H9 (cell line): Measurements from ENCODE around the gene CAMTA1. TPM values are rescaled to one million over a fixed set of nuclear protein-coding genes. Genes with fewer than 3 reads are reported as not detected.

ENCODE experiments used
- DNase-seq: peaks from one replicate; pipeline ENCODE4 v3.0.0-alpha.2; 2017
- H2AFZ ChIP-seq: one replicate; pipeline ENCODE4 v1.6.1; 2013; ENCODE audit warnings: mild to moderate bottlenecking, low read length, control low read depth, moderate library complexity
- H2AK5ac ChIP-seq: 2 replicates; pipeline ENCODE4 v1.6.1; 2013; ENCODE audit warnings: low read length, control low read depth, mixed read lengths; ENCODE audit not compliant: insufficient read length
- H2BK120ac ChIP-seq: one replicate; pipeline ENCODE4 v1.6.1; 2013; ENCODE audit warnings: low read depth, mild to moderate bottlenecking, low read length, control low read depth, inconsistent platforms; ENCODE audit not compliant: poor library complexity, severe bottlenecking
- H2BK12ac ChIP-seq: 2 replicates; pipeline ENCODE4 v1.6.1; 2013; ENCODE audit warnings: low read length, control low read depth, mixed read lengths, low read depth; ENCODE audit not compliant: insufficient read length
- H2BK15ac ChIP-seq: 2 replicates; pipeline ENCODE4 v1.6.1; 2013; ENCODE audit warnings: low read depth, low read length, control low read depth
- H2BK20ac ChIP-seq: one replicate; pipeline ENCODE4 v1.6.1; 2013; ENCODE audit warnings: low read depth, mild to moderate bottlenecking, low read length, control low read depth, inconsistent platforms; ENCODE audit not compliant: poor library complexity, severe bottlenecking
- H2BK5ac ChIP-seq: 2 replicates; pipeline ENCODE4 v1.6.1; 2013; ENCODE audit warnings: low read length, control low read depth, mixed read lengths; ENCODE audit not compliant: insufficient read length
- H3K14ac ChIP-seq: 2 replicates; pipeline ENCODE4 v1.6.1; 2013; ENCODE audit warnings: low read length, control low read depth; ENCODE audit not compliant: insufficient read depth
- H3K18ac ChIP-seq: 2 replicates; pipeline ENCODE4 v1.6.1; 2013; ENCODE audit warnings: low read depth, mild to moderate bottlenecking, mixed read lengths, low read length, control low read depth; ENCODE audit not compliant: insufficient read length
- H3K23ac ChIP-seq: 2 replicates; pipeline ENCODE4 v1.6.1; 2013; ENCODE audit warnings: low read length, control low read depth, mixed read lengths, low read depth; ENCODE audit not compliant: insufficient read length
- H3K23me2 ChIP-seq: 2 replicates; pipeline ENCODE4 v1.6.1; 2013; ENCODE audit warnings: low read depth, mild to moderate bottlenecking, mixed read lengths, low read length, control low read depth; ENCODE audit not compliant: insufficient read length, poor library complexity, severe bottlenecking
- H3K27ac ChIP-seq: 2 replicates; pipeline ENCODE4 v1.5.1; 2013; ENCODE audit warnings: low read length, control low read depth, mixed read lengths, low read depth; ENCODE audit not compliant: insufficient read length
- H3K27me3 ChIP-seq: 2 replicates; pipeline ENCODE4 v1.6.1; 2013; ENCODE audit warnings: low read length, control low read depth, inconsistent platforms; ENCODE audit not compliant: insufficient read depth
- H3K4ac ChIP-seq: 2 replicates; pipeline ENCODE4 v1.6.1; 2013; ENCODE audit warnings: low read depth, mild to moderate bottlenecking, control low read depth, inconsistent platforms, low read length, moderate library complexity
- H3K4me1 ChIP-seq: 2 replicates; pipeline ENCODE4 v1.6.1; 2013; ENCODE audit warnings: low read length, control low read depth, inconsistent platforms; ENCODE audit not compliant: insufficient read depth
- H3K4me2 ChIP-seq: 2 replicates; pipeline ENCODE4 v1.6.1; 2013; ENCODE audit warnings: low read length, control low read depth, mixed read lengths; ENCODE audit not compliant: insufficient read length, insufficient read depth
- H3K56ac ChIP-seq: 2 replicates; pipeline ENCODE4 v1.6.1; 2013; ENCODE audit warnings: low read depth, mild to moderate bottlenecking, mixed read lengths, low read length, control low read depth; ENCODE audit not compliant: insufficient read length
- H3K79me1 ChIP-seq: 2 replicates; pipeline ENCODE4 v1.6.1; 2013; ENCODE audit warnings: low read depth, mild to moderate bottlenecking, moderate library complexity, low read length, control low read depth, inconsistent platforms; ENCODE audit not compliant: insufficient read depth, poor library complexity, severe bottlenecking
- H3K79me2 ChIP-seq: 2 replicates; pipeline ENCODE4 v1.6.1; 2013; ENCODE audit warnings: low read length, control low read depth, inconsistent platforms; ENCODE audit not compliant: insufficient read depth
- H3K9ac ChIP-seq: 2 replicates; pipeline ENCODE4 v1.6.1; 2013; ENCODE audit warnings: low read length, control low read depth, mixed read lengths; ENCODE audit not compliant: insufficient read length; ENCODE audit errors: extremely low read depth
- H3K9me3 ChIP-seq: one replicate; pipeline ENCODE4 v1.6.1; 2013; ENCODE audit warnings: low read depth, low read length, inconsistent platforms; ENCODE audit not compliant: control insufficient read depth
- H3T11ph ChIP-seq: one replicate; pipeline ENCODE4 v1.6.1; 2013; ENCODE audit warnings: mild to moderate bottlenecking, low read length, control low read depth, inconsistent platforms
- H4K20me1 ChIP-seq: one replicate; pipeline ENCODE4 v1.6.1; 2013; ENCODE audit not compliant: control insufficient read depth, insufficient read length, insufficient read depth
- H4K5ac ChIP-seq: 2 replicates; pipeline ENCODE4 v1.6.1; 2013; ENCODE audit warnings: low read depth, mild to moderate bottlenecking, mixed read lengths, low read length, control low read depth; ENCODE audit not compliant: insufficient read length
- H4K8ac ChIP-seq: replicated peaks from 2 replicates; pipeline ENCODE4 v1.6.1; 2013; ENCODE audit warnings: low read length, control low read depth, mixed read lengths, low read depth; ENCODE audit not compliant: insufficient read length
- H4K91ac ChIP-seq: 2 replicates; pipeline ENCODE4 v1.6.1; 2013; ENCODE audit warnings: low read depth, mild to moderate bottlenecking, moderate library complexity, mixed read lengths, low read length, control low read depth; ENCODE audit not compliant: insufficient read length
- H3K27ac Mint-ChIP-seq, 3 experiments: 2 replicates in 2 of 3; 3 replicates in 1 of 3; pipeline ENCODE4 v1.8.0; 2020 to 2021; ENCODE audit warnings: mixed read lengths in 3 of 3, mild to moderate bottlenecking in 1 of 3, moderate library complexity in 1 of 3
- H3K27me3 Mint-ChIP-seq: 2 replicates; pipeline ENCODE4 v1.8.0; 2021; ENCODE audit warnings: low read depth, mild to moderate bottlenecking, moderate library complexity, mixed read lengths
- H3K36me3 Mint-ChIP-seq, 3 experiments: 2 replicates in 2 of 3; 3 replicates in 1 of 3; pipeline ENCODE4 v1.8.0; 2020 to 2021; ENCODE audit warnings: low read depth in 3 of 3, mixed read lengths in 3 of 3; ENCODE audit not compliant: insufficient read depth in 1 of 3
- H3K4me1 Mint-ChIP-seq, 2 experiments: 2 replicates each; pipeline ENCODE4 v1.8.0; 2020; ENCODE audit warnings: mixed read lengths in 2 of 2
- H3K4me3 Mint-ChIP-seq, 2 experiments: 2 replicates in 1 of 2; 3 replicates in 1 of 2; pipeline ENCODE4 v1.8.0; 2020 to 2021; ENCODE audit warnings: mild to moderate bottlenecking in 2 of 2, mixed read lengths in 2 of 2, moderate library complexity in 1 of 2
- H3K9me3 Mint-ChIP-seq, 2 experiments: 2 replicates in 1 of 2; 3 replicates in 1 of 2; pipeline ENCODE4 v1.8.0; 2020; ENCODE audit warnings: mild to moderate bottlenecking in 2 of 2, mixed read lengths in 2 of 2, moderate library complexity in 1 of 2
- CTCF ChIP-seq: fragments of 200-600 bp; sonication (generic); conservative IDR thresholded peaks from 3 replicates; pipeline ENCODE4 v1.8.0; 2021; ENCODE audit warnings: antibody characterized with exemption, mild to moderate bottlenecking
- WGBS: extraction: QIAGEN DNeasy Blood & Tissue Kit; methylation state at CpG from one replicate; pipeline ENCODE4 v1.1.7; 2013; ENCODE audit warnings: missing lambda C conversion rate, low lambda C conversion rate, mixed read lengths; ENCODE audit not compliant: insufficient read length; ENCODE audit errors: extremely low coverage; 5-methylcytosine and 5-hydroxymethylcytosine counted together
- total RNA-seq: library from RNA; stranded (reverse); gene quantifications from 2 replicates; pipeline ENCODE4 v1.2.1, GENCODE V29; 2021

The CAMTA1 gene
- total RNA-seq, 1 experiment from 2014 or later = 115 TPM

- Histone ChIP-seq H4K5ac (no peak overlapping the region), H3K56ac (no peak overlapping the region), H3K27me3 (no peaks in the 10 kb centered on the region), H2BK15ac (no peak overlapping the region), H3K18ac (no peak overlapping the region), H4K20me1 (no peaks in the 10 kb centered on the region), H3K9me3 (no peaks in the 10 kb centered on the region), H3K27ac (no peak overlapping the region), H2BK12ac (no peak overlapping the region), H4K91ac (no peak overlapping the region), H3K23me2 (no peaks in the 10 kb centered on the region), H2AK5ac (no peak overlapping the region), H3K4me1 (peaks cover 6% of the 10 kb centered on the region; the same call in 1 of the 2 replicates), H3K79me2 (no peaks in the 10 kb centered on the region), H3K4me2 (no peak overlapping the region), H2AFZ (no peak overlapping the region), H2BK20ac (no peak overlapping the region), H3K14ac (no peak overlapping the region), H3K9ac (no peak overlapping the region), H3T11ph (no peak overlapping the region), H3K23ac (no peak overlapping the region), H2BK120ac (no peak overlapping the region), H3K79me1 (no peaks in the 10 kb centered on the region), H2BK5ac (no peak overlapping the region), H4K8ac (no peak overlapping the region), H3K4ac (no peak overlapping the region)
- no peak for TF ChIP-seq CTCF
- Mint-ChIP-seq H3K9me3 (peaks cover 4 to 13% of the 10 kb centered on the region in 2 experiments; a peak in 3 of 5 replicates), H3K4me1 (peaks cover 16 to 23% of the 10 kb centered on the region in 2 experiments), H3K36me3 (peaks cover 0 to 6% (median 3%) of the 10 kb centered on the region in 3 experiments; a peak in 4 of 7 replicates), H3K27me3 (peaks cover 1% of the 10 kb centered on the region; the same call in 1 of the 2 replicates), H3K27ac (no peak overlapping the region), H3K4me3 (no peak overlapping the region)
- WGBS = no CpG with 5 or more reads among the region's 9 CpGs
- DNase-seq = no peak
Observed at GRCh38 chr1:7611421-7612010, 826.3 kb downstream of the CAMTA1 start.
